ENCODE measurements around the gene ZNF317.

Gene ZNF317

GRCh38 chr19:9139609-9140158 is 513 bp upstream of the ZNF317 start:
- Histone ChIP-seq H3K9me2 (replicated peaks; ENCODE audit: insufficient read depth, low read length) (no peaks in the 10 kb centered on the region), H3F3A (ENCODE audit: insufficient read depth, low read length) (no peaks in the 10 kb centered on the region), H3K27me3 (replicated peaks; ENCODE audit: insufficient read depth, low read length) (no peaks in the 10 kb centered on the region), H3K4me3 (ENCODE audit: low read length) (peak overlapping the region; percentile 96), H4K20me1 (ENCODE audit: insufficient read depth, low read length) (no peaks in the 10 kb centered on the region), H3K9me3 (replicated peaks; ENCODE audit: insufficient read depth, low read length) (no peaks in the 10 kb centered on the region), H3K9ac (ENCODE audit: low read length) (peak overlapping the region; percentile 94; the same call in 1 of the 2 replicates), H3K4me2 (ENCODE audit: low read depth, low read length) (peak overlapping the region; percentile 78), H3K79me2 (ENCODE audit: low read length) (peaks cover 45% of the 10 kb centered on the region), H2AFZ (ENCODE audit: low read length) (peak overlapping the region; percentile 98), H3K4me1 (ENCODE audit: low read length) (0 out of 2 replicates have a peak, but pooled peaks cover 9% of the 10 kb centered on the region), H3K36me3 (replicated peaks; ENCODE audit: insufficient read depth, low read length) (peaks cover 6% of the 10 kb centered on the region; the same call in 1 of the 2 replicates), H3K27ac (ENCODE audit: low read length) (no peak overlapping the region)
- TF ChIP-seq EZH2phosphoT487 (IDR thresholded peaks at IDR 0.05; ENCODE audit: low read length): no peak
- TF ChIP-seq, protein P1, sequence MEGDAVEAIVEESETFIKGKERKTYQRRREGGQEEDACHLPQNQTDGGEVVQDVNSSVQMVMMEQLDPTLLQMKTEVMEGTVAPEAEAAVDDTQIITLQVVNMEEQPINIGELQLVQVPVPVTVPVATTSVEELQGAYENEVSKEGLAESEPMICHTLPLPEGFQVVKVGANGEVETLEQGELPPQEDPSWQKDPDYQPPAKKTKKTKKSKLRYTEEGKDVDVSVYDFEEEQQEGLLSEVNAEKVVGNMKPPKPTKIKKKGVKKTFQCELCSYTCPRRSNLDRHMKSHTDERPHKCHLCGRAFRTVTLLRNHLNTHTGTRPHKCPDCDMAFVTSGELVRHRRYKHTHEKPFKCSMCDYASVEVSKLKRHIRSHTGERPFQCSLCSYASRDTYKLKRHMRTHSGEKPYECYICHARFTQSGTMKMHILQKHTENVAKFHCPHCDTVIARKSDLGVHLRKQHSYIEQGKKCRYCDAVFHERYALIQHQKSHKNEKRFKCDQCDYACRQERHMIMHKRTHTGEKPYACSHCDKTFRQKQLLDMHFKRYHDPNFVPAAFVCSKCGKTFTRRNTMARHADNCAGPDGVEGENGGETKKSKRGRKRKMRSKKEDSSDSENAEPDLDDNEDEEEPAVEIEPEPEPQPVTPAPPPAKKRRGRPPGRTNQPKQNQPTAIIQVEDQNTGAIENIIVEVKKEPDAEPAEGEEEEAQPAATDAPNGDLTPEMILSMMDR (IDR thresholded peaks at IDR 0.05; ENCODE audit: low read length): no peak
- no peak for TF ChIP-seq EZH2 (optimal IDR thresholded peaks at IDR 0.05; ENCODE audit: low read depth, low read length)
- DNase-seq: no peak

DNA sequence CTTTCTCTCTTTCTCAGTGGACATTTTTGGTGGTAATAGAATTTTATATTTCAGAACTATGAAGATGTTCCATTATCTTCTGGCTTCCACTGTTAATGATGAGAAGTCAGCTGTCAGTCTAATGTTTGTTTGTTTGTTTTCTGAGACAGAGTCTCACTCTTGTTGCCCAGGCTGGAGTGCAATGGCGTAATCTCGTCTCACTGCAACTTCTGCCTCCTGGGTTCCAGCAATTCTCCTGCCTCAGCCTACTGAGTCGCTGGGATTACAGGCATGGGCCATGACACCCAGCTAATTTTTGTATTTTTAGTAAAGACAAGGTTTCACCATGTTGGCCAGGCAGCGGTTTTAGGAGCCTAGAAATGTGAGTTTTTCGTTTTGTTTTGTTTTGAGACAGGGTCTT is 4.7 kb downstream of the ZNF317 start:
- Histone ChIP-seq H3K4me2 (ENCODE audit: low read depth, low read length) (no peak overlapping the region), H2AFZ (ENCODE audit: low read length) (no peak overlapping the region), H3K4me1 (ENCODE audit: low read length) (0 out of 2 replicates have a peak, but pooled peaks cover 5% of the 10 kb centered on the region), H3K9me3 (replicated peaks; ENCODE audit: insufficient read depth, low read length) (peaks cover 4% of the 10 kb centered on the region; the same call in 1 of the 2 replicates), H4K20me1 (ENCODE audit: insufficient read depth, low read length) (no peaks in the 10 kb centered on the region), H3K36me3 (replicated peaks; ENCODE audit: insufficient read depth, low read length) (peaks cover 25% of the 10 kb centered on the region), H3K27me3 (replicated peaks; ENCODE audit: insufficient read depth, low read length) (no peaks in the 10 kb centered on the region), H3F3A (ENCODE audit: insufficient read depth, low read length) (no peaks in the 10 kb centered on the region), H3K9ac (ENCODE audit: low read length) (no peak overlapping the region), H3K79me2 (ENCODE audit: low read length) (peaks cover 94% of the 10 kb centered on the region), H3K4me3 (ENCODE audit: low read length) (no peak overlapping the region), H3K9me2 (replicated peaks; ENCODE audit: insufficient read depth, low read length) (no peaks in the 10 kb centered on the region), H3K27ac (ENCODE audit: low read length) (no peak overlapping the region)
- TF ChIP-seq EZH2 (optimal IDR thresholded peaks at IDR 0.05; ENCODE audit: low read depth, low read length) (no peak), EZH2phosphoT487 (IDR thresholded peaks at IDR 0.05; ENCODE audit: low read length) (no peak)
- TF ChIP-seq, protein P1 (IDR thresholded peaks at IDR 0.05; ENCODE audit: low read length): no peak
- no peak for DNase-seq

GRCh38 chr19:9146882-9147281 is 6.7 kb downstream of the ZNF317 start:
- Histone ChIP-seq H2AFZ (ENCODE audit: low read length) (no peak overlapping the region), H3K27ac (ENCODE audit: low read length) (no peak overlapping the region), H3K4me3 (ENCODE audit: low read length) (no peak overlapping the region), H4K20me1 (ENCODE audit: insufficient read depth, low read length) (no peaks in the 10 kb centered on the region), H3K9me2 (replicated peaks; ENCODE audit: insufficient read depth, low read length) (no peaks in the 10 kb centered on the region), H3K79me2 (ENCODE audit: low read length) (peaks cover 96% of the 10 kb centered on the region), H3K9me3 (replicated peaks; ENCODE audit: insufficient read depth, low read length) (peaks cover 4% of the 10 kb centered on the region; the same call in 1 of the 2 replicates), H3K9ac (ENCODE audit: low read length) (no peak overlapping the region), H3K27me3 (replicated peaks; ENCODE audit: insufficient read depth, low read length) (no peaks in the 10 kb centered on the region), H3F3A (ENCODE audit: insufficient read depth, low read length) (no peaks in the 10 kb centered on the region), H3K4me2 (ENCODE audit: low read depth, low read length) (no peak overlapping the region), H3K4me1 (ENCODE audit: low read length) (no peaks in the 10 kb centered on the region), H3K36me3 (replicated peaks; ENCODE audit: insufficient read depth, low read length) (peaks cover 28% of the 10 kb centered on the region)
- no peak for DNase-seq
- TF ChIP-seq EZH2 (optimal IDR thresholded peaks at IDR 0.05; ENCODE audit: low read depth, low read length) (no peak), EZH2phosphoT487 (IDR thresholded peaks at IDR 0.05; ENCODE audit: low read length) (no peak)
- TF ChIP-seq, protein P1 (IDR thresholded peaks at IDR 0.05; ENCODE audit: low read length): no peak

All from MM.1S (cell line).